HEK293 (cell line): Measurements from ENCODE around the gene ZBTB17.

Experiments
- CTCF ChIA-PET: fragments of 350-600 bp; formaldehyde crosslinking; extraction: SDS; loops from one replicate; lab custom pipeline; 2021; ENCODE audit warnings: antibody characterized with exemption; lab: Yijun Ruan, JAX
- POLR2A ChIA-PET: fragments of 300-600 bp; formaldehyde crosslinking; extraction: SDS; loops from one replicate; lab custom pipeline; 2020; ENCODE audit warnings: antibody characterized with exemption, inconsistent platforms; lab: Yijun Ruan, JAX
- H3K27ac ChIP-seq: fragments of 200-500 bp; sonication (Bioruptor generic); 2 replicates; pipeline ENCODE4 v1.5.1; 2014; ENCODE audit warnings: low read depth, low read length, control low read depth, inconsistent platforms; ENCODE audit errors: extremely low read depth
- H3K36me3 ChIP-seq, 2 experiments: fragments of 200-500 bp in 1 of 2; sonication (Bioruptor generic) in 1 of 2; 1 replicate in 1 of 2; 2 replicates in 1 of 2; pipeline ENCODE4 v1.5.1; 2014 to 2017; ENCODE audit warnings: inconsistent platforms in 2 of 2, low read length in 2 of 2; ENCODE audit not compliant: control insufficient read depth in 2 of 2, insufficient read depth in 1 of 2
- H3K4me1 ChIP-seq: fragments of 200-500 bp; sonication (Bioruptor generic); 2 replicates; pipeline ENCODE4 v1.5.1; 2014; ENCODE audit warnings: mild to moderate bottlenecking, low read length, inconsistent platforms; ENCODE audit not compliant: control insufficient read depth, insufficient read depth
- H3K4me3 ChIP-seq: 2 replicates; pipeline ENCODE4 v1.5.1; 2011; ENCODE audit warnings: low read depth, mild to moderate bottlenecking, control low read depth, low read length, moderate library complexity
- H3K9me3 ChIP-seq: fragments of 200-500 bp; sonication (Bioruptor generic); 2 replicates; pipeline ENCODE4 v1.5.1; 2014; ENCODE audit warnings: low read depth, low read length, inconsistent platforms; ENCODE audit not compliant: control insufficient read depth, insufficient read depth
- CTCF ChIP-seq: fragments of 450-650 bp; formaldehyde crosslinking; IDR thresholded peaks from 2 replicates; pipeline ENCODE4 v1.5.1; 2016; ENCODE audit warnings: missing biosample characterization, missing genetic modification characterization
- GLI2 ChIP-seq: fragments of 450-650 bp; formaldehyde crosslinking; IDR thresholded peaks from 2 replicates; pipeline ENCODE4; 2017; ENCODE audit warnings: missing biosample characterization, missing genetic modification characterization, low read depth, borderline replicate concordance
- KLF10 ChIP-seq: fragments of 450-650 bp; IDR thresholded peaks from 2 replicates; pipeline ENCODE4 v1.5.1; 2018; ENCODE audit warnings: missing biosample characterization, mild to moderate bottlenecking, missing genetic modification characterization
- KLF16 ChIP-seq: fragments of 450-650 bp; formaldehyde crosslinking; IDR thresholded peaks from 2 replicates; pipeline ENCODE4 v1.5.1; 2017; ENCODE audit warnings: missing biosample characterization, missing genetic modification characterization
- MEIS1 ChIP-seq: sonication (generic); formaldehyde crosslinking; IDR thresholded peaks from 2 replicates; pipeline ENCODE4 v1.8.1; 2022; ENCODE audit warnings: missing genetic modification reagents, mild to moderate bottlenecking, borderline replicate concordance
- PRDM4 ChIP-seq: fragments of 450-650 bp; formaldehyde crosslinking; IDR thresholded peaks from 2 replicates; pipeline ENCODE4 v1.5.1; 2017; ENCODE audit warnings: missing biosample characterization, missing genetic modification characterization
- REPIN1 ChIP-seq: fragments of 450-650 bp; formaldehyde crosslinking; IDR thresholded peaks from 2 replicates; pipeline ENCODE4 v1.5.1; 2017; ENCODE audit warnings: missing biosample characterization, missing genetic modification characterization, low read depth
- SP3 ChIP-seq: fragments of 450-650 bp; formaldehyde crosslinking; IDR thresholded peaks from 2 replicates; pipeline ENCODE4 v1.5.1; 2016; ENCODE audit warnings: missing biosample characterization, missing genetic modification characterization
- WT1 ChIP-seq: fragments of 450-650 bp; formaldehyde crosslinking; IDR thresholded peaks from 2 replicates; pipeline ENCODE4 v1.5.1; 2016; ENCODE audit warnings: missing biosample characterization, missing genetic modification characterization
- ZFP69B ChIP-seq: fragments of 450-650 bp; formaldehyde crosslinking; IDR thresholded peaks from 2 replicates; pipeline ENCODE4 v1.5.1; 2016; ENCODE audit warnings: missing biosample characterization, missing genetic modification characterization
- ZNF121 ChIP-seq: fragments of 450-650 bp; formaldehyde crosslinking; IDR thresholded peaks from 2 replicates; pipeline ENCODE4 v1.5.1; 2016; ENCODE audit warnings: missing biosample characterization, missing genetic modification characterization
- ZNF138 ChIP-seq: fragments of 450-650 bp; formaldehyde crosslinking; IDR thresholded peaks from 2 replicates; pipeline ENCODE4 v1.5.1; 2016; ENCODE audit warnings: missing biosample characterization, missing genetic modification characterization, borderline replicate concordance
- ZNF214 ChIP-seq: fragments of 450-650 bp; formaldehyde crosslinking; IDR thresholded peaks from 2 replicates; pipeline ENCODE4 v1.5.1; 2017; ENCODE audit warnings: missing biosample characterization, mild to moderate bottlenecking, missing genetic modification characterization, borderline replicate concordance
- ZNF341 ChIP-seq: fragments of 450-650 bp; formaldehyde crosslinking; IDR thresholded peaks from 2 replicates; pipeline ENCODE4; 2016; ENCODE audit warnings: low read depth, missing biosample characterization, missing genetic modification characterization
- ZNF350 ChIP-seq: fragments of 450-650 bp; formaldehyde crosslinking; IDR thresholded peaks from 2 replicates; pipeline ENCODE4 v1.5.0; 2017; ENCODE audit warnings: missing biosample characterization, mild to moderate bottlenecking, missing genetic modification characterization
- ZNF366 ChIP-seq: fragments of 450-650 bp; formaldehyde crosslinking; conservative IDR thresholded peaks from 2 replicates; pipeline ENCODE4 v1.5.1; 2016; ENCODE audit warnings: missing biosample characterization, missing genetic modification characterization
- ZNF391 ChIP-seq: fragments of 450-650 bp; formaldehyde crosslinking; IDR thresholded peaks from 2 replicates; pipeline ENCODE4 v1.5.1; 2016; ENCODE audit warnings: low read depth, missing biosample characterization, missing genetic modification characterization, borderline replicate concordance
- ZNF623 ChIP-seq: fragments of 450-650 bp; formaldehyde crosslinking; IDR thresholded peaks from 2 replicates; pipeline ENCODE4 v1.5.1; 2016; ENCODE audit warnings: missing biosample characterization, missing genetic modification characterization
- ZNF629 ChIP-seq: fragments of 450-650 bp; formaldehyde crosslinking; IDR thresholded peaks from 2 replicates; pipeline ENCODE4 v1.5.1; 2017; ENCODE audit warnings: missing biosample characterization, missing genetic modification characterization
- ZNF645 ChIP-seq: fragments of 450-650 bp; formaldehyde crosslinking; IDR thresholded peaks from 2 replicates; pipeline ENCODE4; 2016; ENCODE audit warnings: missing biosample characterization, missing genetic modification characterization
- ZNF660 ChIP-seq: fragments of 450-650 bp; IDR thresholded peaks from 2 replicates; pipeline ENCODE4 v1.5.1; 2018; ENCODE audit warnings: missing biosample characterization, mild to moderate bottlenecking, missing genetic modification characterization
- ZNF701 ChIP-seq: fragments of 450-650 bp; formaldehyde crosslinking; IDR thresholded peaks from 2 replicates; pipeline ENCODE4 v1.5.1; 2016; ENCODE audit warnings: missing biosample characterization, missing genetic modification characterization
- ZNF747 ChIP-seq: fragments of 450-650 bp; formaldehyde crosslinking; IDR thresholded peaks from 2 replicates; pipeline ENCODE4 v1.5.1; 2016; ENCODE audit warnings: missing biosample characterization, missing genetic modification characterization
- ZNF777 ChIP-seq: fragments of 450-650 bp; formaldehyde crosslinking; IDR thresholded peaks from 2 replicates; pipeline ENCODE4 v1.5.1; 2017; ENCODE audit warnings: missing biosample characterization, missing genetic modification characterization, borderline replicate concordance
- ZNF791 ChIP-seq: fragments of 450-650 bp; formaldehyde crosslinking; IDR thresholded peaks from 2 replicates; pipeline ENCODE4 v1.5.1; 2016; ENCODE audit warnings: missing biosample characterization, missing genetic modification characterization
- ZNF837 ChIP-seq: fragments of 450-650 bp; formaldehyde crosslinking; IDR thresholded peaks from 2 replicates; pipeline ENCODE4 v1.5.1; 2016; ENCODE audit warnings: missing biosample characterization, missing genetic modification characterization
- TF ChIP-seq, protein P1 (sequence below): fragments of 450-650 bp; formaldehyde crosslinking; IDR thresholded peaks from 2 replicates; pipeline ENCODE4 v1.5.1; 2016; ENCODE audit warnings: missing biosample characterization, missing genetic modification characterization
- TF ChIP-seq, protein P2 (sequence below): fragments of 450-650 bp; formaldehyde crosslinking; IDR thresholded peaks from 2 replicates; pipeline ENCODE4 v1.5.1; 2016; ENCODE audit warnings: missing biosample characterization, missing genetic modification characterization
- TF ChIP-seq, protein P3 (sequence below): fragments of 450-650 bp; formaldehyde crosslinking; optimal IDR thresholded peaks from 2 replicates; pipeline ENCODE3; 2016; ENCODE audit warnings: missing biosample characterization, mild to moderate bottlenecking, missing genetic modification characterization

The ZBTB17 gene

DNA sequence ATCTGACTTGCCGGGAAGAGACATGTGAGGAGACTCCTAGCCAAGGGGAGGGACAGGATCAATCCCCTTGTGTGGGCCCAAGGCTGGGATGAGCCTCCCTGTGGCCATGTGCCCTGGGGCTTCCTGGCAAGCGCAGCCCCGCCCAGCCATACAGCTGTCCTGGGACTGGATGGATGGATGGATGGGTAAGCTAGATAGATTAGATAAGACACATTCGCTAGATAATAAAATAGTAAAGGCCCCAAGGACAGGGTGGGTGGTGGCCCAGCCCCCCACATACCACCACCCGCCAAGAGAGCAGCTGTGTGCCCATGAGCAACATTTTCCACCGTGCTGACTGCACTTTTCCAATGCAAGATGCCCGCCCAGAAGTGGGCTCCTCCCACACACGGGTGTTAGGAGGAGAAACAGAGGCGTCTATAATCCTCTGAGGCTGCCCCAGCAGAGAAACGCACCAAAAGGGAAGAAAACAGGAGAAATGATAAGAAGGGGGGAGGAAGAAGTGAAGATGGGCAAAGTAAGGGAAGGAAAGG, 25.1 kb downstream of the ZBTB17 start:
- no peak overlapping the region for H3K4me3 ChIP-seq
- POLR2A ChIA-PET, result interaction anchor here (0.6 to 2.2 kb wide), 3 partner anchors 25 to 118 kb away, joined by 3 to 6 read pairs (median 3); partner anchors contain the start of gene ZBTB17
- peak overlapping the region; percentile 54; the same call in 1 of the 2 replicates for H3K27ac ChIP-seq
- H3K9me3 ChIP-seq, result no peaks in the 10 kb centered on the region
- CTCF ChIA-PET, result interaction anchor here (0.5 to 3.1 kb wide), 6 partner anchors 13 to 159 kb away, joined by 3 to 19 read pairs (median 3); no protein-coding TSS in a partner anchor
- H3K4me1 ChIP-seq, result peaks cover 12% of the 10 kb centered on the region
- H3K36me3 ChIP-seq, result peaks cover 0 to 67% of the 10 kb centered on the region in 2 experiments; a peak in 2 of 3 replicates
- TF ChIP-seq ZNF701 (tag by site-specific recombination) (no peak), ZNF645 (tag by site-specific recombination) (no peak), ZNF837 (tag by site-specific recombination) (no peak), ZNF660 (tag by site-specific recombination) (no peak), ZNF629 (tag by site-specific recombination) (no peak), ZNF214 (no peak), ZNF747 (no peak), ZNF341 (tag by site-specific recombination) (no peak), PRDM4 (tag by site-specific recombination) (no peak), ZNF623 (no peak), WT1 (no peak), ZNF350 (tag by site-specific recombination) (no peak), CTCF (tag by site-specific recombination) (no peak), ZNF791 (tag by site-specific recombination) (no peak), MEIS1 (CRISPR knock-in tag) (no peak), KLF16 (tag by site-specific recombination) (no peak), ZNF391 (no peak), ZNF121 (tag by site-specific recombination) (no peak), ZFP69B (tag by site-specific recombination) (no peak), REPIN1 (no peak), KLF10 (0 out of 2 replicates have a peak, but pooled peaks have one; percentile 33), ZNF138 (tag by site-specific recombination) (no peak), SP3 (tag by site-specific recombination) (peak; percentile 47; the same call in 1 of the 2 replicates), ZNF777 (no peak), GLI2 (tag by site-specific recombination) (no peak), ZNF366 (tag by site-specific recombination) (peak; percentile 68)
- TF ChIP-seq, protein P1, sequence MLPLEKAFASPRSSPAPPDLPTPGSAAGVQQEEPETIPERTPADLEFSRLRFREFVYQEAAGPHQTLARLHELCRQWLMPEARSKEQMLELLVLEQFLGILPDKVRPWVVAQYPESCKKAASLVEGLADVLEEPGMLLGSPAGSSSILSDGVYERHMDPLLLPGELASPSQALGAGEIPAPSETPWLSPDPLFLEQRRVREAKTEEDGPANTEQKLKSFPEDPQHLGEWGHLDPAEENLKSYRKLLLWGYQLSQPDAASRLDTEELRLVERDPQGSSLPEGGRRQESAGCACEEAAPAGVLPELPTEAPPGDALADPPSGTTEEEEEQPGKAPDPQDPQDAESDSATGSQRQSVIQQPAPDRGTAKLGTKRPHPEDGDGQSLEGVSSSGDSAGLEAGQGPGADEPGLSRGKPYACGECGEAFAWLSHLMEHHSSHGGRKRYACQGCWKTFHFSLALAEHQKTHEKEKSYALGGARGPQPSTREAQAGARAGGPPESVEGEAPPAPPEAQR (tag by site-specific recombination), result no peak
- TF ChIP-seq, protein P2, sequence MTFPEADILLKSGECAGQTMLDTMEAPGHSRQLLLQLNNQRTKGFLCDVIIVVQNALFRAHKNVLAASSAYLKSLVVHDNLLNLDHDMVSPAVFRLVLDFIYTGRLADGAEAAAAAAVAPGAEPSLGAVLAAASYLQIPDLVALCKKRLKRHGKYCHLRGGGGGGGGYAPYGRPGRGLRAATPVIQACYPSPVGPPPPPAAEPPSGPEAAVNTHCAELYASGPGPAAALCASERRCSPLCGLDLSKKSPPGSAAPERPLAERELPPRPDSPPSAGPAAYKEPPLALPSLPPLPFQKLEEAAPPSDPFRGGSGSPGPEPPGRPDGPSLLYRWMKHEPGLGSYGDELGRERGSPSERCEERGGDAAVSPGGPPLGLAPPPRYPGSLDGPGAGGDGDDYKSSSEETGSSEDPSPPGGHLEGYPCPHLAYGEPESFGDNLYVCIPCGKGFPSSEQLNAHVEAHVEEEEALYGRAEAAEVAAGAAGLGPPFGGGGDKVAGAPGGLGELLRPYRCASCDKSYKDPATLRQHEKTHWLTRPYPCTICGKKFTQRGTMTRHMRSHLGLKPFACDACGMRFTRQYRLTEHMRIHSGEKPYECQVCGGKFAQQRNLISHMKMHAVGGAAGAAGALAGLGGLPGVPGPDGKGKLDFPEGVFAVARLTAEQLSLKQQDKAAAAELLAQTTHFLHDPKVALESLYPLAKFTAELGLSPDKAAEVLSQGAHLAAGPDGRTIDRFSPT (tag by site-specific recombination), result peak; percentile 36; the same call in 1 of the 2 replicates
- TF ChIP-seq, protein P3, sequence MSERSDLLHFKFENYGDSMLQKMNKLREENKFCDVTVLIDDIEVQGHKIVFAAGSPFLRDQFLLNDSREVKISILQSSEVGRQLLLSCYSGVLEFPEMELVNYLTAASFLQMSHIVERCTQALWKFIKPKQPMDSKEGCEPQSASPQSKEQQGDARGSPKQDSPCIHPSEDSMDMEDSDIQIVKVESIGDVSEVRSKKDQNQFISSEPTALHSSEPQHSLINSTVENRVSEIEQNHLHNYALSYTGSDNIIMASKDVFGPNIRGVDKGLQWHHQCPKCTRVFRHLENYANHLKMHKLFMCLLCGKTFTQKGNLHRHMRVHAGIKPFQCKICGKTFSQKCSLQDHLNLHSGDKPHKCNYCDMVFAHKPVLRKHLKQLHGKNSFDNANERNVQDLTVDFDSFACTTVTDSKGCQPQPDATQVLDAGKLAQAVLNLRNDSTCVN (tag by site-specific recombination), result no peak
